Middle frontal gyrus (tissue), 1 donor: Measurements from ENCODE around the gene TXNDC12.
"Not testable (repeated sequence)": the region's sequence is repeated elsewhere in the genome, so short reads cannot be mapped to it uniquely, and the experiment has no call there.

ENCODE experiments used
- DNase-seq: peaks from one replicate; pipeline ENCODE4 v3.0.0-alpha.2; 2015; ENCODE audit warnings: low spot score; ENCODE audit errors: extremely low spot score

The TXNDC12 gene

DNA sequence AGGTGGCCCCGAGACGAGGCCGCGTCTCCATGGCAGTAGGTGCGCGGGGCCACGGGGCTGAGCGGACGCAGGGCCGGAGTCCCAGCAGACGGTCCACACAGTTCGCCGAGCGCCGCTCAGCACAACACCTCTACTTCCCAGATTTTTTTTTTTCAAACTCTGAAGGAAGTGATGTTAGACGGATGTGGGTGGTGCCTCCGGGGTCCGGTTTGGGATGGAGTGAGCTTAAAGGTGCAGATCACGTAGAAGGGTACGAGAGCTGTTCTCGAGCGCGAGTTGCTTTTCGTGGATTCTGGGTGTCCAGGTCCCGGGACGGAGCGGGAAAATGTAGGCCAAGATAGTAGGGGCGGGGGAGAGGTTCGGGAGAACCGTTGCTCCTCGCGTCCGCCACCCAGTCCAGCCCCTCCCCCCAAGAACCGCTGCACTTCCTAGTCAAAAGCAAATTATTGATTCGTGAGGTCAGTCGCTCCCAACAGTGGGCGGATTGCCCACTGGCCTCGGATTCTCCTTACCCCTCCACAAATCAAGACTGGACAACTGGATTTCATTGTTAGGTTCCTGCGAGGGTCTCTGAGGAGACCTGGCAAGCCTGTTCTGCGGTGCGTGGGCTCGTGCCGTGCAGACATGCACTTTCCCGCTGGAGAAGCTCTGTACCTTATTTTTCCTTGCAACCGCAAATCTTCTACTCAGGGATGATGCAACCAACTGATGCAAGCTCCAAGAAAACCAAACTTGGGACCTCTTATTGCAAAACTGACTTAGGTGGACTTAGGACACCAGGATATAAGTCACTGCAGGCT is at the start of gene TXNDC12:
TXNDC12 (minus strand) TSS at position 126 of the 800 bp plus-strand sequence; CDS start at position 31, 95 bp downstream.
- peak; percentile 77 for DNase-seq

DNA sequence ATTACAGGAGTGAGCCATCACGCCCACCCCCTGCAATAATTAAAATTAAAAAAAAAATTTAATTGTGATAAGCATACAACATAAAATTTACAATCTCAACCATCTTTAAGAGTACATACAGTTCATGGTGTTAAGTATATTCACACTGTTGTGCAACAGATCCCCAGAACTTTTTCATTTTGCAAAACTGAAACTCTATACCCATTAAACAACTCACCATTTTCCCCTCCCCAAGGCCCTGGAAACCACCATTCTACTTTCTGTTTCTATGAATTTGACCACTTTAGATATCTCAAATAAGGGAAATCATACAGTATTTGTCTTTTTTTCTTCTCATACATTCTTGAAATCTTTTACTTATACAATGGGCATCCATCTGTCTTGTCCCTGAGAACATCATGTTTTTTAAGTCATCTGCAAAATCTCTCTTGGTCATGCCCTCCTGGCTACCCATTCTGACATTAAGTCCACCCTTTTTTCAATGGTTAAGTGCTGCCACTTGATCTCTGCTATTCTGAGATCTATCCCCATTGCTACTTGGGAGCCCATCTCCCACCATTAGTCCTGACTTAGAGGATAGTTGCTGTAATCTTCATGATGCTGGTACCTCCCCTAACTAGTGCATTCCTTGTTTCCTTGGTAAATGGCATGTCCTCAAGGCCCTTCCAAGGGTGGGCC is 47.5 kb upstream of the TXNDC12 start:
- DNase-seq, result no peak

DNA sequence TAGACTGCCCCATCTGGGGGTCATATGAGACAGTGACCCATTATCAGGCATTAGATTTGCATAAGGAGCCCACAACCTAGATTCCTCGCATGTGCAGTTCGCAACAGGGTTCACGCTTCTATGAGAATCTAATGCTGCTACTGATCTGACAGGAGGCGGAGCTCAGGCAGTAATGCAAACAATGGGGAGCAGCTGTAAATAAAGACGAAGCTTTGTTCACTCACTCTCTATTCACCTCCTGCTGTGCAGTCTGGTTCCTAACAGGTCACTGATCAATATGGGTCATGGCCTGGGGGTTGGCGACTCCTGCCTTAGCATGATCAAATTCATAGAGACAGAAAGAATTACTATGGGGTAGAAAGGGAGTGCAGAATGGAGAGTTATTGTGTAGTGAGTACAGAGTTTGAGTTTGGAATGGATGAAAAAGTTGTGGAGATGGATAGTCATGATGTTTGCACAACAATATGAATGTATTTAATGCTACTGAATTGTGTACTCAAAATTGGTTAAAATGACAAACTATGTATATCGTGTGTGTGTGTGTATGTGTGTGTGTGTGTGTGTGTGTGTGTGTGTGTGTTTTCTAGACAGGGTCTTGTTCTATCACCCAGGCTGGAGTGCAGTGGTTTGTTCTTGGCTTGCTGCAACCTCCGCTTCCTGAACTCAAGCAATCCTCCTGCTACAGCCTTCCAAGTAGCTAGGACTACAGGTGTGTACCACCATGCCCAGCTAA is 43.3 kb upstream of the TXNDC12 start:
- DNase-seq, result no peak

DNA sequence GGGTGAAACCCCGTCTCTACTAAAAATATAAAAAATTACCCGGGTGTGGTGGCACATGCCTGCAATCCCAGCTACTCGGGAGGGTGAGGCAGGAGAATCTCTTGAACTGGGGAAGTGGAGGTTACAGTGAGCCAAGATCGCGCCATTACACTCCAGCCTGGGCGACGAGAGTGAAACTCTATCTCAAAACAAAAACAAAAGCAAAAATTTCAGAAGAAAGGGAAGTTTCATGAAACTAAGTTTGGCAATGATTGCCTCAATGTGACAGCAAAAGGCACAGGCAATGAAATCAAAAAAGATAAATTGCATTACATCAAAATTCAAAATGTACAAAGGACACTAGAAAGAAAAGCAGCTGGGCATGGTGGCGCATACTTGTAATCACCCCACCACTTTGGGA is 41.2 kb upstream of the TXNDC12 start:
- DNase-seq, result no peak

DNA sequence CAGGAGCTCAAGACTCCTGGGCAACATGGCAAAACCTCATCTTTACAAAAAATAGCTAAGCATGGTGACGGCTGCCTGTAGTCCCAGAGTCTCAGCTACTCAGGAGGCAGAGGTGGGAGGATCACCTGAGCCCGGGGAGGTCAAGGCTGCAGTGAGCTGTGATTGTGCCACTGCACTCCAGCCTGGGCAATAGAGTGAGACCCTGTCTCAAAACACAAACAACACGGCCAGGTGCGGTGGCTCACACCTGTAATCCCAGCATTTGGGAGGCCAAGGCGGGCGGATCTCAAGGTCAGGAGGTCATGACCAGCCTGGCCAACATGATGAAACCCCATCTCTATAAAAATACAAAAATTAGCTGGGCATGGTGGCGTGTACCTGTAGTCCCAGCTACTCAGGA is 39.3 kb upstream of the TXNDC12 start:
- not testable (repeated sequence) for DNase-seq

DNA sequence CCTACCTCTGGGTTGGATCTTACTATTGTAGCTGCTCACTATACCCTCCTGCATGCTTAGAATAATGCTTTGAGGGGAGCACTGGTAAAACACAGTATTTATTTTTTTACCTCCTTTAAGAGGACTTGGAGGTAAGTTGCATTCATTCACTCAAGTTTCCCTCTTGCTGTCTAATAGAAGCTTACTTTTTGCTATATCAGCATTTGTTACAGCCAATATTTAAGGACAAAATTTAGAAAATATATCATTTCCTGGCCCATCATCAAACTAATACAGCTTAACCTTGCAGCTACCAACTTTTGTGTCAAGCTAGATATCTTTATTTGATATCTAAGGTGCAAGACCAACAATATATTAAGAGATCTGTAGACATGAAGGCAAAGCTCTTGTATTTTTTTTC is 32.9 kb upstream of the TXNDC12 start:
- DNase-seq, result not testable (repeated sequence)

DNA sequence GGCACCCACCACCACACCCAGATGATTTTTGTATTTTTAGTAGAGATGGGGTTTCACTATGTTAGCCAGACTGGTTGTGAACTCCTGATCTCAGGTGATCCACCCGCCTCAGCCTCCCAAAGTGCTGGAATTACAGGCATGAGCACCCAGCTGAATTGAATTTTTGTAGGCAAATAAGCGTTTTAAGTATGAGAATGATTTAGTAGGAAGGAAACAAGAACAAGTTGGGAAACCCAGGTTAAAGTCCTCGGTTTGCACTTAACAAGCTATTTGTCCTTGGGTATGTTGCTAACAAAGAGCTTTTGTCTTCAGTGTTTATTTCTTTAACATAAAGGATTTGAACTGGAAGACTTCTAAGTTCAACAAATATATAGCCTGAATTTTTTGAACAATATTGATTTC is 25.0 kb upstream of the TXNDC12 start:
- no peak for DNase-seq

DNA sequence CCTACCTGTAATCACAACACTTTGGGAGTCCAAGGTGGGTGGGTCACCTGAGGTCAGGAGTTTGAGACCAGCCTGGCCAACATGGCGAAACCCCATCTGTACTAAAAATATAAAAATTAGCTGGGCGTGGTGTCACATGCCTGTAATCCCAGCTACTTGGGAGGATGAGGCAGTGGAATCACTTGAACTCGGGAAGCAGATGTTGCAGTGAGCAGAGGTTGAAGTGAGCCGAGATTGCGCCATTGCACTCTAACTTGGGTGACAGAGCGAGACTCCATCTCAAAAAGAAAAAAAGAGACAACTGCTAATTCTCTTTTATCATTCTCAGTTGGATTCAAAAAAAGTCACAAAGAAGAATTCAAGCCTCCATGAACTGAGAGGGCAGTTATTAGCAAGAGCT is 22.3 kb upstream of the TXNDC12 start:
- DNase-seq, result not testable (repeated sequence)

DNA sequence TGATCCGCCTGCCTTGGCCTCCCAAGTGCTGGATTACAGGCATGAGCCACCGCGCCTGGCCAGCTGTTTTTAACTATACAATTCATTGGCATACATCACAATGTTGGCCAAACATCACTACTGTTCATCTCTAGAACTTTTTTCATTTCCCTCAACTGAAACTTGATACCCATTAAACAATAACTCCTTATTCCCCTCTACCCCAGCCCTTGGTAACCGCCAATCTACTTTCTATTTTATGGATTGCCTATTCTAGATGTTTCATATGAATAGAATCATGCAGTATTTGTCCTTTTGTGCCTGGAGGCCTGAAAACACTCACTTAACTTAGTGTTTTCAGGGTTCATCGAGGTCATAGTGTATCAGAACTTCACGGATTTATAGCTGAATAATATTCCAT is 17.3 kb upstream of the TXNDC12 start:
- no peak for DNase-seq

DNA sequence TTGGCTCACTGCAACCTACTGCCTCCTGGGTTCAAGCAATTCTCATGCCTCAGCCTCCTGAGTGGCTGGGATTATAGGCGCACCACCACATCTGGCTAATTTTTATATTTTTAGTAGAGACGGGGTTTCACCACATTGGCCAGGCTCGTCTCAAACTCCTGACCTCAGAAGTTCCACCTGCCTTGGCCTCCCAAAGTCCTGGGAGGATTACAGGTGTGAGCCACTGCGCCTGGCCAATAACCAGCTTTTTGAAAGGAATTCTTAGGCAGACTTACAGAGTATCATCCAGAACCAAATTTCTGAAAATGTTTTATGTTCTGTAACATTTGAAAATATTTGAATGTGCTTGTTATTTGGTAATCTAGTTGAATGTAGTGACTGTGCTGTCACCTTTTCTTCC is 15.7 kb upstream of the TXNDC12 start:
- no peak for DNase-seq

DNA sequence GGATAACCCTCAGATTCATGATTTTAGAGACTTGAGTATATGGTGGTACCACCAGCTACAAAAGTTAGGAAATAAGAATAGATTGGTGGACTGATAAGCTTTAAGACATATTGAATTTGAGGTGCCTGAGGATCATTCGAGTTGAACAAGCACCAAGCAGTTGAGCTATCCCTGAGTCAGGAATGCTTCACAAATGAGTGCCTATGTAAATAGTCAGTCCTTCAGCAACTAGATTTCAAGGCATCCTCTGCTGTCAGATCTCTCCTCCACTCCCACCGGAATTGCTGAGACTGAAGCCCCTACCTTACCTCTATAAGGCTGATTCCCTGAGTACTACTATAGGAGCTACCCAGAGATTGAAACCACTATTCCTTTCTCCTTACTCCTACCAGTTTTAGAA is 8.2 kb upstream of the TXNDC12 start:
- no peak for DNase-seq

DNA sequence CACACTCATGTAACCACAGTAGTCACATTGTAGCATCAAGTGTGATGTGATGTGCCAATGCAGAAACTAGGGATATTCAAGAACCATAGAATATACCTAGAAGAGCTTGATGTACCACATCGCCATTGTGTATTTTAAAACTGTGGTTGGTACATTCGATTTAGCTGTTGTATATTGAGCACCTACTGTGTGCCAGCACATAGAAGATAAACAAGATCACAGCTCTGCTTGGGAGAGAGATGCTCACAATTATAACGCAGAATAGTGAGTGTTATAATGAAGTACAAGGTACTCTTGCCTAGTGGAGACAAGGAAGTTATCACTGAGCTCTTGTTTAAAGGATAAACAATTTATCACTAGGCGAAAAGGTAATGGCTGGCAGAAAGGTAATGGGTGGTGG is 5.8 kb upstream of the TXNDC12 start:
- no peak for DNase-seq

DNA sequence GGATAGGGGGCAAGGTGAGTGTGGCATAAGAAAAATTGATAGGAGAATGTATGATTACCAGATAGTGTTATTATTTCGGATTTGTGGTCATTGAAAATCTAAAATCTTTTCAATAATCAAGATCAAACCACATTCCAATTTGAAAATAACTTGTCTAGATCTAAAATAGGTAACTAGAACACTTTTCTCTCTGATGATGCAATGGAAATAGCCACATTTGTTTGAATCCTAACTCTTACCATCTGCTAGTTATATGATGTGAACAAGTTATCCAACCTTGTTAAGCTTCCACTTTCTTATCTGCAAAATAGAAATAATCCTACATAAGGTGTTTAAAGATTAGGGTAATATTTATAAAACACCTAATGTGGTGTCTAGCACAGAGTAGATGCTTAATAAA is 4.9 kb upstream of the TXNDC12 start:
- no peak for DNase-seq

DNA sequence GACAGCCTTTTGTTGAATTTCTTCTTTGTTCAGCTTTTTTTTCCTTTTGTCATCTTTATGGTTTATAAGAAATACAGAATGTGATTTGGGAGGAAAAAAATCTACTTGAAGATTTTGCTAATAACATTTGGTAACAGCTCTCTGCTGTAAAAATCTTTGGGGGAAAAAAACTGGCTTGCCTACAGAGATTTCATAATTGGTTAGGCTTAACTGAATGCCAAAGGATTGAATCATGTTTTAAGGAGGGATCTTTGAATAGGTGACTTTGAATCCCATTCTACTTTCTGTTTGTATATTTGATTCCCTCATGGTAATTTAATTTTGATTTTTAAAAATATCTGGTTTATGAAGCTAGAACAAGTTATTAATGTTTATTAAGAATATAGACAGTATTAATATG is 4.3 kb upstream of the TXNDC12 start:
- DNase-seq, result no peak

DNA sequence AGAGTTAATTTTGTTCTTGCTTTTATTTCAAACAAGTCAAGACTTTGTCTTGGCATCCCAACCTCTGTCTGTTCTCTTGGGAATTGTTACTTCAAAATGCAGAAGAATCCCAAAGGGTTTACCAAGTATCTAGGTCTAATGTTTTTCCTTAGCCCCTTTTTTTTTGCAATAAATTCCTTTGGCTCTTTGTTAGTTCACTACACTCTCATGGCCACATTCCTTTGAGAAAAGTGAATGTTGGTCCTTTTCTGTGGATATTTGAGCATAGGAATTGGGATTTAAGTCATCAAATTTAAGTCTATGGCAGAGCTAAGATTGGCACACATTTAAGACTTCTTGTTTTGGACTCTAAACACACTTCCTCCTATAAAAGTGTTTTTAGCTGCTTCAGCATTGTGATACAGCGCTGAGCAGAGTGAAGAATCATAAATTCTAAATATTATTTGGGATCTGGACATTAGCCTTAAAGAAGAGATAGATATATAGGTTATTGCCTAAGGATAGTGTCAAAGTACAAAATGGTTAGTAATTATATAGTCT is 3.0 kb upstream of the TXNDC12 start:
- DNase-seq, result no peak

DNA sequence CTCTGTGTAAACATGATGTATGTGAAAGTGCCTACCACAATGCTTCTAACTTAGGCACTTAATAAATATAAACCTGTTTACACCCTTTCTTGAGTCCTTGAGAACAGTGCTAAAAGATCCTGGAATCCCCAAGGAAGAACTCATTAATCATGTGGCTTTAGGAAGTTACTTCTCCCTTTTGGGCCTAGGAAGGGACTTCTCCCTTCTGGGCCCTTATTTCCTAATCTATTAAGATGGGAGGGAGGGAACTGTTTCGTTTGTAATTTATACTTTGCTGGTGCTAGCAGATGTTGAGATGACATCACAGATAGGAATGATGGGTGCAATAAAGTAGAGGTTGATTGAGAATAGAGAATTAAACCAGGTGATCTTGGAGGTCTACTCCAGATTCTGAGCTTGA is 2.3 kb upstream of the TXNDC12 start:
- no peak for DNase-seq

DNA sequence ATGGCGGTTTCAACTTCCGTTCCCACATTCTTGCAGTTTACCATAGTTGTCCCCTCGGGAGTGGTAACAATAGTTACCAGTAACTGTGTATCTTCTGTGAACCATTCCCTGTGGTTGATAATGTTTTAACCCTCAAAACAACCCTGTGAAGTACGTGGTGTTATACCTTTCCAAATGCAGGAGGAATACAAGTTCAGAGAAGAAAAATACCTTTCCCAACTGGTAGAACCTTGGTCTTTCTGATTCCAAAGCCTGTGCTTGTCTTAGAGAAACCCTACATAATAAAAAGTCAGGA is 1.9 kb upstream of the TXNDC12 start:
- no peak for DNase-seq

DNA sequence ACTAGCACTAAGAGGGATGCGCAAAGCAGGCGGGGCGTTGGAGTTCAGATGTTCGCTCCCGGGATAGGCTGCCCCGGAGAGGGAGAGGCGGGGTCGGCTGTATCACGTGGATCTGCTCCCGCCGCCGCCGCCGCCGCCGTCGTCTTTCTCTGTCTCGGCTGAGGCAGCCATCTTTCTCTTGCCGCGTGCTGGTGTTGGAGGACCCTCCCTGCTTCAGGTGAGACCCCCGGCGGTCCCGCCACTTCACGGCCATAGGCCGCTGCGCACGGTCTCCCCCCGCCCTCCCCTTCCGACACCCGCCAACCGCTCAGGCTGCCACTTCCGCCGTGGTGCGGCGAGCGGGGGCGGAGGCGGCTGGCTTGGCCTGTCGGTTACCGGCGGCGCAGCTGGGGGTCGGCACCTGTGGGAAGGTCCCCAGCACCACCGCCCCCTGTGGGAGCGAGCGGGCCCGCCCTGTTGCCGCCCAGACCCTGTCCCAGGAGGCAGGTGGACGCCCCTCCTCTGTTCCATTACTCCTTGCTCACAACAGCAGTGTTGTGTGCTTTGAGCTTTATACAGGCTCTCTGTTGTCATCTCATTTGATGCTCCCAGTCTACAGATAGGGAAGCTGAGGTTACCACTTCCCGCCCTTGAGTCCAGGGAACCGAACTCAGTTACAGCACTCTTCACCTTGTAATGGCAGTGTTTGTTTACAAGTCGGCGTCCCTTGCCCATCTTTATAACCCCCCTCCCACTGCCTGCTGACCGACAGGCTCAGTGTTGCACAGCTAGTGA is 1.4 kb upstream of the TXNDC12 start, which contains the start of gene BTF3L4:
BTF3L4 (plus strand) TSS at position 133 of the 774 bp plus-strand sequence. CDS start 3,553 bp downstream, outside the sequence.
- DNase-seq, result peak; percentile 90

DNA sequence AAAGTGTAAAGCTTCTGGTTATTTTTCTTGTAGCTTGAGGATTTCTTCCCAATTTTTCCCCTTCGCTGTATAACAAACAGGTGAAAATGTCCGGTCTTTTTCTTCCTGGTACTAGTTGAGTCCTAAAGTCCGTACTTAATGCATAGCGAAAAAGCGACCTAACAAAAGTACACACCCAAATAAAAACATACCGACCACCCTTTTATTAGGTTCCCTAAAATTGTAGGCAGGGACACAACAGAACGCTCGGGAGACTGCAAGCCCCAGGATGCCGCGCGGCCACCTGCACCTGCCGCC is 823 bp upstream of the TXNDC12 start:
- no peak for DNase-seq

DNA sequence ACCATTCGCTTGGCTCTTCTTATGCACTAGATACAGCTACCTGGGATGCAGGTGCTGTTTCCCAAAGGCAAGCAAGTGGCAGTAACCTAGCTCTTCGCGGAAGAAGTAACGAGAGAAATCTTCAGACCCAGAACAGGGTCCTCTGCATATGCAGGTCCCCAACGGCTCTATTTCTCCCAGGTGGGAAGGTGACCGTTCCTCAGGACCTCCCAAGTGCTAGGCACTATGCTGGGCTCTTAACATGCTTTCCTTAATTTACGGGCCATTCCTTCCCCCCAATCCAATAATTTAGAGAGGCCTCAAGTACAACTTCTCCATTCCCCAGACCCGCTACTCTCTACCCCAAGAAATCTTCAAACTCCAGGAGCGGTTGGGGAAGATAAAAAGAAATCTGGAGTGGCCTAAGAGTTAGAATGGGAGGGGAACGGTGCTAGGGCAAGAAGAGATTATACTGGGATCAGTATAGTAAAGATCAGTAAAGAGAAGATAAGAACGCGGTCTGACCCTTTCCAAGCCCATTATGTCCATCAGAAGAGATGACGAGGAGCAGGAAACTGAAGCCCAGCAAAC is 410 bp downstream of the TXNDC12 start:
- DNase-seq, result no peak

DNA sequence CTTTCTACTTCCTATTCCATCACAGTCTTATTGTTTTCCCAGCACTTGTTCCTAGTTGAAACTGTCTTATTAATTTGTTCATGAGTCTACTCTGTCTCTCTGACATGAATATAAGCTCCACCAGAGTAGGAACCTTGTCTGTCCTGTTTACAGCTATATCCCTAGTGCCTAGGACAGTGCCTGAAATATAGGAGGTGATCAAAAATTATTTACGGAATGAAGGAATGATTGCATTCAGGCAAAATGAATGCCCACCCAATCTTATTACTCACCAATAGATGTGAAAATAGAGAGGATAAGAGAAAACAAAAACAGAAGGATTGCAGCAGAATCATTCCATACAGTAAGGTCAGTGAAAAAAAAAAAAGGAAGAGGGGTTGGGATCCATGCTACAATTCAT is 1.1 kb downstream of the TXNDC12 start:
- no peak for DNase-seq
